Measurements from ENCODE around the gene MIF4GD.
A peak's percentile ranks its signal among the peaks of the same experiment; 100 is the strongest.
"Not testable (repeated sequence)": the region's sequence is repeated elsewhere in the genome, so short reads cannot be mapped to it uniquely, and the experiment has no call there.

The MIF4GD gene

GRCh38 chr17:75270966-75271232 lies at the start of gene MIF4GD:
Gene MIF4GD, minus strand, starts transcription at chr17:75271231. Its CDS starts 1,036 bp downstream, at chr17:75270195.
- no peak for DNase-seq (ENCODE audit: low read depth)

- no peak for DNase-seq (ENCODE audit: low read depth)
Observed at GRCh38 chr17:75319904-75320691, 49.1 kb upstream of the MIF4GD start.

- no peak for DNase-seq (ENCODE audit: low read depth)
Observed at GRCh38 chr17:75318615-75319222, 47.7 kb upstream of the MIF4GD start.

GRCh38 chr17:75318211-75318610 lies 47.2 kb upstream of the MIF4GD start:
- no peak for DNase-seq (ENCODE audit: low read depth)

GRCh38 chr17:75317671-75318070 lies 46.6 kb upstream of the MIF4GD start:
- no peak for DNase-seq (ENCODE audit: low read depth)

GRCh38 chr17:75316253-75316652 lies 45.2 kb upstream of the MIF4GD start:
- no peak for DNase-seq (ENCODE audit: low read depth)

- no peak for DNase-seq (ENCODE audit: low read depth)
Observed at GRCh38 chr17:75315541-75316243, 44.7 kb upstream of the MIF4GD start.

- DNase-seq (ENCODE audit: low read depth), result no peak
Observed at GRCh38 chr17:75313941-75314551, 43.0 kb upstream of the MIF4GD start.

- DNase-seq (ENCODE audit: low read depth), result no peak
Observed at GRCh38 chr17:75308732-75309629, 38.0 kb upstream of the MIF4GD start.

- DNase-seq (ENCODE audit: low read depth), result no peak
Observed at GRCh38 chr17:75307957-75308731, 37.1 kb upstream of the MIF4GD start.

GRCh38 chr17:75301502-75302206 lies 30.6 kb upstream of the MIF4GD start:
- DNase-seq (ENCODE audit: low read depth), result no peak

- DNase-seq (ENCODE audit: low read depth), result no peak
Observed at GRCh38 chr17:75301049-75301448, 30.0 kb upstream of the MIF4GD start.

GRCh38 chr17:75300280-75300679 lies 29.2 kb upstream of the MIF4GD start:
- DNase-seq (ENCODE audit: low read depth), result no peak

GRCh38 chr17:75295201-75296158 lies 24.4 kb upstream of the MIF4GD start:
- DNase-seq (ENCODE audit: low read depth), result no peak

- DNase-seq (ENCODE audit: low read depth), result not testable (repeated sequence)
Observed at GRCh38 chr17:75292810-75293448, 21.9 kb upstream of the MIF4GD start.

GRCh38 chr17:75289832-75290337 lies 18.9 kb upstream of the MIF4GD start:
- peak; percentile 41 for DNase-seq (ENCODE audit: low read depth)

- DNase-seq (ENCODE audit: low read depth), result peak; percentile 92
Observed at GRCh38 chr17:75289115-75289831, 18.2 kb upstream of the MIF4GD start, which contains the start of gene SLC25A19. Gene SLC25A19, minus strand, starts transcription at chr17:75289433. Its CDS starts 2,669 bp downstream, at chr17:75286764.

- no peak for DNase-seq (ENCODE audit: low read depth)
Observed at GRCh38 chr17:75288770-75289114, 17.7 kb upstream of the MIF4GD start.

All from stimulated activated CD8-positive, alpha-beta memory T cell treated with anti-CD3 and anti-CD28 coated beads, Interleukin-15, amount 100 ng/mL, for 1 hour (primary cell).